HL-60 (cell line): ENCODE measurements around the gene UBL4B.

Experiments used
- POLR2AphosphoS5 ChIP-seq: IDR thresholded peaks from 2 replicates; pipeline ENCODE4 v1.6.1; 2012; ENCODE audit warnings: low read depth
- REST ChIP-seq: IDR thresholded peaks from 2 replicates; pipeline ENCODE4 v1.6.1; 2012; ENCODE audit warnings: low read depth; ENCODE audit not compliant: insufficient replicate concordance
- SPI1 ChIP-seq: IDR thresholded peaks from 2 replicates; pipeline ENCODE4 v1.6.1; 2012; ENCODE audit warnings: low read depth, mild to moderate bottlenecking, borderline replicate concordance
- TF ChIP-seq, protein P1 (sequence below): IDR thresholded peaks from one replicate; pipeline ENCODE4 v1.5.1; 2011; ENCODE audit warnings: low read length, control low read depth, inconsistent platforms; ENCODE audit not compliant: insufficient read depth

- TF ChIP-seq, protein P1, sequence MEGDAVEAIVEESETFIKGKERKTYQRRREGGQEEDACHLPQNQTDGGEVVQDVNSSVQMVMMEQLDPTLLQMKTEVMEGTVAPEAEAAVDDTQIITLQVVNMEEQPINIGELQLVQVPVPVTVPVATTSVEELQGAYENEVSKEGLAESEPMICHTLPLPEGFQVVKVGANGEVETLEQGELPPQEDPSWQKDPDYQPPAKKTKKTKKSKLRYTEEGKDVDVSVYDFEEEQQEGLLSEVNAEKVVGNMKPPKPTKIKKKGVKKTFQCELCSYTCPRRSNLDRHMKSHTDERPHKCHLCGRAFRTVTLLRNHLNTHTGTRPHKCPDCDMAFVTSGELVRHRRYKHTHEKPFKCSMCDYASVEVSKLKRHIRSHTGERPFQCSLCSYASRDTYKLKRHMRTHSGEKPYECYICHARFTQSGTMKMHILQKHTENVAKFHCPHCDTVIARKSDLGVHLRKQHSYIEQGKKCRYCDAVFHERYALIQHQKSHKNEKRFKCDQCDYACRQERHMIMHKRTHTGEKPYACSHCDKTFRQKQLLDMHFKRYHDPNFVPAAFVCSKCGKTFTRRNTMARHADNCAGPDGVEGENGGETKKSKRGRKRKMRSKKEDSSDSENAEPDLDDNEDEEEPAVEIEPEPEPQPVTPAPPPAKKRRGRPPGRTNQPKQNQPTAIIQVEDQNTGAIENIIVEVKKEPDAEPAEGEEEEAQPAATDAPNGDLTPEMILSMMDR = no peak
- TF ChIP-seq POLR2AphosphoS5 (no peak), REST (no peak), SPI1 (no peak)
These were observed 41.5 kb upstream of the UBL4B start, which contains the start of gene ALX3 for GRCh38 chr1:110070671-110071242.
